HK-2 (cell line): ENCODE data around the gene GPC2.

Source experiments
- DNase-seq: peaks from one replicate; pipeline ENCODE4 v3.0.0-alpha.2; 2018; ENCODE audit not compliant: unreplicated experiment

The GPC2 gene

GRCh38 chr7:100169147-100169850 is 7.9 kb downstream of the GPC2 start:
- no peak for DNase-seq

GRCh38 chr7:100167912-100168323 is 9.3 kb downstream of the GPC2 start:
- no peak for DNase-seq

- DNase-seq, result no peak
These were observed 9.9 kb downstream of the GPC2 start for GRCh38 chr7:100166970-100167911.

- no peak for DNase-seq
These were observed 10.8 kb downstream of the GPC2 start for GRCh38 chr7:100166317-100166940.

GRCh38 chr7:100163871-100164270 is 13.3 kb downstream of the GPC2 start:
- no peak for DNase-seq

- no peak for DNase-seq
These were observed 14.1 kb downstream of the GPC2 start for GRCh38 chr7:100163006-100163531.

GRCh38 chr7:100160067-100160466 is 17.1 kb downstream of the GPC2 start:
- DNase-seq, result no peak

- no peak for DNase-seq
These were observed 18.0 kb downstream of the GPC2 start for GRCh38 chr7:100159099-100159623.

GRCh38 chr7:100158229-100159098 is 18.7 kb downstream of the GPC2 start, which contains the start of gene TRAPPC14:
TSS of gene TRAPPC14 (minus strand) at chr7:100158723. CDS start at chr7:100158499, 224 bp downstream.
- peak; percentile 91 for DNase-seq

GRCh38 chr7:100157334-100158228 is 19.6 kb downstream of the GPC2 start:
- peak; percentile 58 for DNase-seq

- no peak for DNase-seq
These were observed 20.2 kb downstream of the GPC2 start for GRCh38 chr7:100157069-100157333.

- no peak for DNase-seq
These were observed 20.7 kb downstream of the GPC2 start for GRCh38 chr7:100156331-100157068.

GRCh38 chr7:100155553-100156317 is 21.4 kb downstream of the GPC2 start:
- no peak for DNase-seq

- DNase-seq, result no peak
These were observed 22.3 kb downstream of the GPC2 start for GRCh38 chr7:100154651-100155491.

GRCh38 chr7:100153708-100154535 is 23.3 kb downstream of the GPC2 start:
- no peak for DNase-seq

- no peak for DNase-seq
These were observed 24.1 kb downstream of the GPC2 start for GRCh38 chr7:100152937-100153666.
